RWPE2 (cell line): Measurements from ENCODE around the gene MYLIP.

Experiments used
- ATAC-seq: fragments of 200-7000 bp; cut with Tn5 transposase; 3 replicates; pipeline ENCODE4 v1.9.1; 2021; ENCODE audit warnings: low read depth
- DNase-seq: peaks from one replicate; pipeline ENCODE4 v3.0.0-alpha.2; 2020; ENCODE audit warnings: low spot score
- H3K27ac ChIP-seq: fragments of 450-650 bp; 2 replicates; pipeline ENCODE4 v1.5.1; 2017; ENCODE audit warnings: mild to moderate bottlenecking; ENCODE audit not compliant: poor library complexity, severe bottlenecking
- H3K27me3 ChIP-seq: fragments of 250-450 bp; sonication (Bioruptor Pico); 2 replicates; pipeline ENCODE4 v1.5.1; 2021; ENCODE audit warnings: mild to moderate bottlenecking, moderate library complexity; ENCODE audit not compliant: insufficient read depth, poor library complexity, severe bottlenecking
- H3K36me3 ChIP-seq: fragments of 250-450 bp; sonication (Bioruptor Pico); 2 replicates; pipeline ENCODE4 v1.5.1; 2020; ENCODE audit warnings: low read depth, mild to moderate bottlenecking, moderate library complexity
- H3K4me1 ChIP-seq: fragments of 250-450 bp; sonication (Bioruptor Pico); 2 replicates; pipeline ENCODE4 v1.5.1; 2021; ENCODE audit warnings: mild to moderate bottlenecking, moderate library complexity; ENCODE audit not compliant: insufficient read depth, poor library complexity, severe bottlenecking
- H3K4me3 ChIP-seq: fragments of 250-450 bp; sonication (Bioruptor Pico); 2 replicates; pipeline ENCODE4 v1.5.1; 2021; ENCODE audit warnings: mild to moderate bottlenecking, moderate library complexity; ENCODE audit not compliant: severe bottlenecking
- H3K9me3 ChIP-seq: fragments of 250-450 bp; sonication (Bioruptor Pico); 2 replicates; pipeline ENCODE4 v1.5.1; 2021; ENCODE audit warnings: mild to moderate bottlenecking, moderate library complexity; ENCODE audit not compliant: severe bottlenecking
- TF ChIP-seq, protein P1 (sequence below): fragments of 450-650 bp; IDR thresholded peaks from one replicate; pipeline ENCODE4 v1.5.1; 2017; ENCODE audit warnings: mild to moderate bottlenecking, moderate library complexity; ENCODE audit not compliant: poor library complexity, severe bottlenecking

Gene MYLIP

DNA sequence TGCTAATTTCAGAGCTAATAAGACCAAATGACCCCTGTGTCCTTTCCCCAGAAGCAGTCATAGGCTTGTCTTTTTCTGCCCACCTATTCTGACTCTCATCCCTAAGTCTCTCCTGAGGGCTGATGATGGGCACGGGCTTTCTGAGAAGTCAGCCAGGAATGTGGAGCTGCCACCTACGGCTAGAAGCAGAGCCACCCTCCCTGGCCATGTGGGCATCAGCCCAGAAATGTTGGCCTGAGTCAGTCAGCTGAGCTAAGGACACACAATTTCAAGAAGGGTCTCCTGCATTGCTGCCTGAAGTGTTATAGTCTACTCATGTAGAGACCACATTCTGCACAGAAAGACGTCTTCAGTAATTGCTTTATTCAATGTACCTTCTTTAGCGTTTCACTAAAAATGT, 17.1 kb downstream of the MYLIP start:
- Histone ChIP-seq H3K4me3 (no peak overlapping the region), H3K9me3 (no peaks in the 10 kb centered on the region), H3K4me1 (no peaks in the 10 kb centered on the region), H3K36me3 (peaks cover 52% of the 10 kb centered on the region), H3K27me3 (no peaks in the 10 kb centered on the region), H3K27ac (no peak overlapping the region)
- ATAC-seq (no peak), DNase-seq (no peak)
- TF ChIP-seq, protein P1, sequence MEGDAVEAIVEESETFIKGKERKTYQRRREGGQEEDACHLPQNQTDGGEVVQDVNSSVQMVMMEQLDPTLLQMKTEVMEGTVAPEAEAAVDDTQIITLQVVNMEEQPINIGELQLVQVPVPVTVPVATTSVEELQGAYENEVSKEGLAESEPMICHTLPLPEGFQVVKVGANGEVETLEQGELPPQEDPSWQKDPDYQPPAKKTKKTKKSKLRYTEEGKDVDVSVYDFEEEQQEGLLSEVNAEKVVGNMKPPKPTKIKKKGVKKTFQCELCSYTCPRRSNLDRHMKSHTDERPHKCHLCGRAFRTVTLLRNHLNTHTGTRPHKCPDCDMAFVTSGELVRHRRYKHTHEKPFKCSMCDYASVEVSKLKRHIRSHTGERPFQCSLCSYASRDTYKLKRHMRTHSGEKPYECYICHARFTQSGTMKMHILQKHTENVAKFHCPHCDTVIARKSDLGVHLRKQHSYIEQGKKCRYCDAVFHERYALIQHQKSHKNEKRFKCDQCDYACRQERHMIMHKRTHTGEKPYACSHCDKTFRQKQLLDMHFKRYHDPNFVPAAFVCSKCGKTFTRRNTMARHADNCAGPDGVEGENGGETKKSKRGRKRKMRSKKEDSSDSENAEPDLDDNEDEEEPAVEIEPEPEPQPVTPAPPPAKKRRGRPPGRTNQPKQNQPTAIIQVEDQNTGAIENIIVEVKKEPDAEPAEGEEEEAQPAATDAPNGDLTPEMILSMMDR, result no peak

DNA sequence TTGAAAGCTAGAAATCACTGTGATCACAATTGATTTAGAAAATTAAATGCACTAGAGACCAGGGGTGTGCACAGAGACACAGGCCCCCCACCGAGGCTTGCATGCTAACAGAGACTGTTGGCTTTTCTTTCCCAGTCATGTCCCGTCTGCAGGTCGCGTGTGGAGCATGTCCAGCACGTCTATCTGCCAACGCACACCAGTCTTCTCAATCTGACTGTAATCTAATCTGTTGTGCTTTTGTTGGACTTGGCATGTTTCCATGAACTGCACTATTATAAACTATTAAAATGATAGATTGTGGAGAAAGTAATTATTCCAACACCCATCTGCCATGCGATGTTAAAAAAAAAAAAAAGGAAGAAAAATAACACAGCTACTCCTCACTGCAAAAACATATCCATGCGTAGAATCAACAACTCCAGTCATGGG, 17.7 kb downstream of the MYLIP start:
- Histone ChIP-seq H3K4me1 (no peaks in the 10 kb centered on the region), H3K27ac (no peak overlapping the region), H3K4me3 (no peak overlapping the region), H3K36me3 (peaks cover 51% of the 10 kb centered on the region), H3K9me3 (no peaks in the 10 kb centered on the region), H3K27me3 (no peaks in the 10 kb centered on the region)
- ATAC-seq, result no peak
- no peak for DNase-seq
- TF ChIP-seq, protein P1, result no peak

DNA sequence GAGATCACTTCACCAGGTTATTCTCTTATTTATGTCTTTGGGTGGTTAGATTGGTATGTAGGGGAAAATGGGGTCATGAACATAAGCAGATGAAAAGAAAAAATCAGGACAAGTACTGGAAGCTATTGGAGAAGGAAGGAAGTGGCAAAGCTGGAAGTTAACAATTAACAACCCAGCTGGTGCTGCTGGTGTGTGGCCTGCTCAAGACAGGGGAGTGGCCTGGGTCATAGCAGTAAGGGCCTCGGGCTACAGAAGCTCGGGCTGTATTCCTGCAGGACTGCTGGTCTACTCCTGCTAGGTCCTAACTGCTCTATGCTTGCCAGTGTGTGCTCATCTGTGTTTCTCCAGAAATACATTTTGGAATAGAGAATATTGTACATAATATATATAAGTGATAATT, 19.6 kb downstream of the MYLIP start:
- DNase-seq, result no peak
- H3K27ac ChIP-seq, result no peak overlapping the region
- H3K27me3 ChIP-seq, result no peaks in the 10 kb centered on the region
- H3K4me1 ChIP-seq, result no peaks in the 10 kb centered on the region
- TF ChIP-seq, protein P1, result no peak
- ATAC-seq, result no peak
- H3K9me3 ChIP-seq, result no peaks in the 10 kb centered on the region
- H3K4me3 ChIP-seq, result no peak overlapping the region
- H3K36me3 ChIP-seq, result peaks cover 32% of the 10 kb centered on the region

DNA sequence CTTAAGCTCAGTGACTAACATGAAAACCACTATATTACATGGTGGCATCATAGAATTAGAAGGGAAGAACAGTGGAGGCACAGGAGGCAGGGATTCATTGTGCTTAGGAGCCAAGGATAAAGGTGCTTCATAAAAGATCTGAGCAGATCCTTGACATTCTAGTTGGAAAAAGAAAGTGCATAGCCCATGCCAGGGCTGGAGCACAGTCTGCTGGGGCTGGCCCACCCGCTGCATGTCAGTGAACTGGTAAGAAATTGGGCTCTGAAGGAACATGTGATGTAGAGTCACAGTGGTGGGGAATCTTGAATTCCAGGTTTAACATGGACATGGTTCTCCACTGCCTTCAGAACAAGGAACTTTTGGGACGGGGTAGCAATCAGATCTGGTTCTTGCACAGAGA, 20.4 kb downstream of the MYLIP start:
- no peak overlapping the region for H3K27ac ChIP-seq
- no peaks in the 10 kb centered on the region for H3K4me1 ChIP-seq
- no peaks in the 10 kb centered on the region for H3K27me3 ChIP-seq
- H3K9me3 ChIP-seq, result no peaks in the 10 kb centered on the region
- H3K36me3 ChIP-seq, result peaks cover 24% of the 10 kb centered on the region
- TF ChIP-seq, protein P1, result no peak
- DNase-seq (no peak), ATAC-seq (no peak)
- no peak overlapping the region for H3K4me3 ChIP-seq

DNA sequence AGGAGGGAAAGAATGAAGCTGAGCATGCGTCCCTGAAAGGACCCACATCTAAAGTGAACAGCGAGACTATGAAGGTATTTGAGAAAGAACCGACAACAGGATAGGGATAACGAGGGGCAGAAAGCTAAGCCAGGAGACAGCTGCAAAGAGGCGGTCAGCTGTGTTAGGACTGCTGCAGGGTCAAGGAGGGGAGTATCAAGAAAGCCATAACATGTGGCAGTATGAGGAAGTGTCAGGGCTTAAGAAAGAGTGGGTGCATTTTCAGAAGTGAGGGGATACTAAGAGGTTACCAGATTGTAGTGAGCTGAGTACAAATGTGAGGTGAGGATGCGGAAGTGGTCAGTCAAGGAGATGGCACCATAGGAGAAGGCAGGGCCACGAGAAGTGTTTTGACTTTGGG, 21.2 kb downstream of the MYLIP start:
- TF ChIP-seq, protein P1, result no peak
- Histone ChIP-seq H3K4me3 (no peak overlapping the region), H3K27me3 (no peaks in the 10 kb centered on the region), H3K36me3 (peaks cover 17% of the 10 kb centered on the region), H3K27ac (no peak overlapping the region), H3K9me3 (no peaks in the 10 kb centered on the region), H3K4me1 (no peaks in the 10 kb centered on the region)
- DNase-seq, result no peak
- no peak for ATAC-seq
